22Rv1 (cell line): ENCODE measurements around the gene AP5B1.

Experiments
- CTCF ChIP-seq: fragments of 450-650 bp; IDR thresholded peaks from 2 replicates; pipeline ENCODE4 v1.5.1; 2017; ENCODE audit warnings: mild to moderate bottlenecking
- ZFX ChIP-seq: fragments of 450-650 bp; IDR thresholded peaks from 2 replicates; pipeline ENCODE4 v1.6.1; 2017; ENCODE audit warnings: antibody characterized with exemption, borderline replicate concordance

GRCh38 chr11:65767406-65767805 lies 13.4 kb downstream of the AP5B1 start:
- TF ChIP-seq CTCF (no peak), ZFX (no peak)
